NCI-H2107 treated with DMSO at 0.1 percent for 48 hours (cell line): ENCODE results near the gene HTR6.
"Not testable (repeated sequence)": the region's sequence is repeated elsewhere in the genome, so short reads cannot be mapped to it uniquely, and the experiment has no call there.

Experiments used
- DNase-seq: peaks from one replicate; lab custom pipeline; 2025; ENCODE audit not compliant: unreplicated experiment; lab: John Stamatoyannopoulos, UW

Gene HTR6

DNA sequence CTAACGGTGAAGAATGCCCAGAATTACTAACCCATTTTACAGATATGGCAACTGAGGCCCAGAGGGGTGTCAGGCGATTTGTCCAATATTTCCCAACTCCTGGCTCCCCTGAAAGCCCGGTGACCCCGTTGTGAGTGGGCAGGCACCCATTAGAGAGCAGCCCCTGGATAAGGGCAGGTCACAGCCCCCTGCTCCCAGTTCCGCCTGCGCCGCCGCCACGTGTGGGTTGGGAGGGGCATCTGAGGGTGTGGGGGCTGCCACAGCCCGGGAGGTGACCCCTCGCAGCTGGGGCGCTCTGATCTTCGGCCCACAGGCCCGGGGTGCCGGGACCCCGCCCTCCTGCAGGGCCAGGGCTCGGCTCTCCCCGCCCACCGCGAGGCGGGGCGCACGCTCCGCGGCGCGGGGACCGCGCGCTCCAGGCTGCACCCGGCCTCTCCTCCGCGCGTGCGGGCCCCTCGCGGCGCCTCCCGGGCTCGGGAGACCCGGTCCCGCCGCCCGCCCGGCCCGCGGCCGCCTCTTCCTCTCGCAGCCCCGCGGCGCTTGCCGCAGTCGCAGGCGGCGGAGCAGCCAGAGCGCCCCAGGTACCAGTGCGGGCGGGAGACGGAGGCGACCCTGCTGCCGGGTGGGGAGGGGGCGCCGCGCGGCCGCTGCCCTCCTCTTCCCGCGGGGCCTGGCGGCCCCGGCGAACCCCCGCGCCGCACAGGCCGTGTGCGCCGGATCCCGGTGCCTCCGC lies at the start of gene HTR6:
HTR6 (plus strand) TSS at position 423 of the 733 bp plus-strand sequence. CDS start 879 bp downstream, outside the sequence.
- no peak for DNase-seq

DNA sequence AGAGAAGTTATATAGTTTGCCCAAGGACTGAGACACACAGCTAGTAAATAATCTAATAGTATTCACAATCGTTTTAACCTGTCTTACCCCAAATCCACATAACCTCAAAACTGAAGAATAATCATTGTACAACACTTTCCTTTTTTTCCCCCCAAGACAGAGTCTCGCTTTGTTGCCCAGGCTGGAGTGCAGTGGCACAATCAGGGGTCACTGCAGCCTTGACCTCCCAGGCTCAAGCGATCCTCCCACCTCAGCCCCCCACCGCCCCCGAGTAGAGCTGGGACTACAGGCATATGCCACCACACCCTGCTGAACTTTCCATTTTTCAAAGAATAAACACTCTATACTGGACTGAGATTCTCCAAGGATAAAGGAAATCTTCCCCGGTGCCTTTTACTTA lies 49.2 kb upstream of the HTR6 start:
- DNase-seq, result no peak

DNA sequence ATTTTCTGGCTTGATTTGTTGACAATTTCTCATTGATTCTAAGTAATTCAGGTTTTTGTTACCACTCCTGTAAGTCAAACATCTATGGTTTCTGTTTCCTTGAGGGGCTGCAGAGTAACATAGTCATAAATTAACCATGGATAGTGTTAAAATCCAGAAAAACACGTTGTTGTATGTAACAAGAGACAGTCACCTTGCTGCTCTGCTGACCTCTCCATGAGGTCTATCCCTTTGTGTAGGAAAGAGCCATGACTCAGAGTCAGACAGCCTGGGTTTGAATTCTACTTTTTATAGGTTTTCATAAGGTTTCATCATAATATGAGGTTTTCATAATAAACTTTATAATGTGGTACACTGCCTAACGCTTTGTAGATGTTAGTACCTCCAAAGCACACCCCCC lies 48.2 kb upstream of the HTR6 start:
- no peak for DNase-seq

- no peak for DNase-seq
These were observed 47.3 kb upstream of the HTR6 start for GRCh38 chr1:19617376-19617775.

DNA sequence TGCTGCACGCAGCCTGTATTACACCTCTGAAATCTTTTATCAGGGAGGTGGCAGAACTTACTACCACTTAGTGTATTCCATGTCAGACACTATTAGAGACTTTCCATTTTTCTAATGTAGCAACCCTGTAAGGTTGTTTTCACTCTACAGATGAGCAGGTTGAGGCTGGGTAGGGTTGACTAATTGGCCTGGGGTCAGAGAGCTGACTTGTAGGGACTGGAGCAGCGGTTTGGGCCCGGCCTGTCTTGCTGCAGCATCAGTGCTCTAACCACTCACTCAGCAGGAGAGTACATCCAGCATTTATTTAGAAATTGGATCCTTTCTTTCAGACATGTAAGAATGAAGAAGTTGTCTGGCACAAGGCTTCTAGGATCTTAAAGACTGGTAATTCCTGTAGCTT lies 46.2 kb upstream of the HTR6 start:
- no peak for DNase-seq

GRCh38 chr1:19619697-19620384 lies 44.8 kb upstream of the HTR6 start:
- no peak for DNase-seq

- DNase-seq, result no peak
These were observed 43.9 kb upstream of the HTR6 start for GRCh38 chr1:19620786-19621185.

DNA sequence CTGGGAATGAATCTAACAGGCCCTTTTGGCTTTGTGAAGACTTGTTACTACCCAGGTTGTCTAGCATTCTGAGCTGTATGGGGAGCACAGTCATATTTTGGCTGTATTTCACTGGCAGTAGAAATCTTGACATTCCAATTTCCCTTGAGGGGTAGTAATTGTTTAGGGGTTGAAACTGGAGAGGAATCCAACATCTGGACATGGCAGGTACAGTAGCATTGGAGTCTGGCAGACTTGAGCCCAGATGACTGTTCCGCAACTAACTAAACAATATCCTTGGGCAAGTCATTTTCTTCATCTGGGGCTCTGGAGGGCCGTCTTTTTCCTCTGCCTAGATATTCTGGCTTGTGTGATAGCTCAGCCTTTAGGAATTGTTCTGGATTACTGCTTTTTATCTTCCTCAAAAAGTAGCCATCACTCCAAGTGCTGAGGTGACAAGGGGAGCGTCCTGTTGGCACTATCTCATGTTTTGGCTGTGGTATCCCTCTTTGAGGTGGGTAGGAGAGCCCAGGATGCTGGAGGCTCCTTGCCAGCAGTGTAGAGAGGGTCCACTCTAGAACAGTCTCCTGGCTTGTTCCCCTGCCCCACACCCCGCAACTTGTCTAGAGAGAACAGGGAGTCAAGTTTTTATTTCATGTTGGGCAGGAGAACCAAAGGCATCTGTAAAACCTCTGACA lies 43.3 kb upstream of the HTR6 start:
- DNase-seq, result no peak

DNA sequence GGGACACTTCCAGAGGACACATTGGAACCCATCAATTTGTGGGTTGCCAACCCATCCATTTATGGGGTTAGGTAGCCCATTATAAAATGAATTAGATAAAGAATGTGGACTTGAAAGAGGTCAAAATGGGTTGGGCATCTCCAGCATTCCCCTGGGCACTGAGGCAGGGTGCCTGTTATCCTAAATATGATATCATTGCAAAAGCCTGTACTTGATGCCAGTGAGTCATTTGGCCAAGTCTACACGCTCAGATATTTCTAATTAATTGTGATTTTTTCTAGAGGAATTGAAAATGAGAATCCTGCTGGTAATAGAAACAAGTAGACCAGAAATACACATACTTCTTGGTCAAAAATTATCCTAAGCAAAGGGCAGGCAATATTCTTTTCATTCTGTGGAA lies 42.5 kb upstream of the HTR6 start:
- no peak for DNase-seq

- DNase-seq, result no peak
These were observed 41.2 kb upstream of the HTR6 start for GRCh38 chr1:19623523-19623922.

DNA sequence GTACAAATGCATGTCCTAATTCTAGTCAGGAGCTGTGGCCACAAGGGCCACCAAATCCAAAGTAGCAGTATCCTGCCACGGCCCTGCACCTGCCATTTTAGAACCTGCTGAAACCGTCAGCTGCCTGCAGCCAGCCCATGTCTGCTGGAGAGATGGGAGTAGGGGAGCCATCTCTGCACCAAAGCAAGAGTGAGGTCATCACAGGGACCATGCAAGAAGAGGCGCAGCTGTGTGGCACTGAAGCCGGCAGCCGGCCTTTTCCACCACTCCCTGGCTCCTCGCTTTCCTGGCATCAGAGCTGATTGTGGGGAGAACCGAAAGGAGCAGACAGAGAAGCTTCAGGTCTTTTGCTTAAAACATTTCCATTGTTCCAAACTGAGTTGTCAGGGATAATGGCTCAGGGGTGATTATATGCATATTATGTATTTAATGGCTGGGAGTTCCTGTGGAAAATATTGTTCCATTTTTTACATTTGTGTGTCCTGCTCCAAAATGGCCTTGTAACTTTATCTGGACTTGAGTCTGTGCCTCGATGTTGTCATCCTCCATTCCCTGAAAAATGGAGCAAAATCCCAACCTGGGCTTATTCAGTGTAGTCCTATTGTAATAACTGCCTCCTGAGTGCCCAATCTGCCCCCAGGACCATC lies 39.3 kb upstream of the HTR6 start:
- no peak for DNase-seq

DNA sequence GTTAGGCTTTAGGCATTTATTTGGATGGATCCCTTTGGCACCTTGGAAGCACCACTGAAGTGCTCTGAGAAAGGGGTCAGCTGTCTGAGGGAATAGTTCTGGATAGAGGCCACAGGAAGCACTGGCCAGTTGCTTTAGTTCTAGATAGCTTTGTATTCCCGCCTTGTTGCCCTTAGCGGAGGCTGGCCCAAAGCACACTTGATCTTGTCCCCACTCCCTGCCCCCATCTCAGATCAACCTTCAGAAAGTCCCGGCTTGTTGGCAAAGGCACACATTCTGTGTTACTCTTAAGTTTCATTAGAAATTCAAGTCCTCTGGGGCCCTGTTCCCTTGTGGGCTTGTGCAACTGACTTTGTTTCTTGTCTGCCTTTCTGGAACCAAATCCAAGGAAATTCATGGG lies 35.8 kb upstream of the HTR6 start:
- no peak for DNase-seq

DNA sequence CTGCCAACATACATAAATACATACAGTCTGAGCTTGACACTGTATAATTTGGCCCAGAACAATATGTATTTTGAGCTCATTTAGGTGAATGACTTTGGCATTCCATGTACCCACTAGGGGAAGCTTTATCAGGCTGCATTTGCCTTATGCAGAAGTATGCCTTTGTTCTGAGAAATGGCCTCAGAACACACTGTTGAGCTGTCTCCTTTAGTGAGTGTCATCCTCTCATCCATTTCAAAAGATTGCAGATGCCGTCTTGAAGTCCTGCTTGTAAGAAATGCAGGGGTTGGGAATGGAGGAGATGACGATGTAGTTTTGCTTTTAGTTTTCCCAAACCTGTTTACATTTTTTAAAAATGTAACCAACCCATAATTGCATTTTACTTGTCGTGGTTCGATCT lies 35.3 kb upstream of the HTR6 start:
- DNase-seq, result no peak

GRCh38 chr1:19630192-19630591 lies 34.5 kb upstream of the HTR6 start:
- DNase-seq, result not testable (repeated sequence)

GRCh38 chr1:19630720-19631395 lies 33.8 kb upstream of the HTR6 start:
- no peak for DNase-seq

- DNase-seq, result no peak
These were observed 32.5 kb upstream of the HTR6 start for GRCh38 chr1:19632211-19632610.

DNA sequence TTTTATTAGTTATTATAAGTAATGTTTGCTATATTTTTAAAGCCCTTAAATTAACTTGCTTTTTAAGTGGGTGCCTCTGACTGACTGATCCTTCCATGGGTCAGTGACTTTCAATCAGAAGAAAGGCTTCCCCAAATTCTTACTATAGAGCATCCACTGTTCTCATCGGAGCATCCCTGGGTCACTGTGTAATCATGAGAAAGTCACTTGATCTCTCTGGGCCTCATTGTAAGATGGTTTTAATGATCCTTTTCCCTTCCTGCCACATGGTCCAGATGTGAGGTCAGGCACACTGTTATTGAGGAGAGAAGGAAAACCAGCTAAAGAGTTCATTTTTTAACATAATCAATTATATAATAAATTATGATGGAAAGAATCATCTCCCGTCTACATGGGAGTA lies 31.6 kb upstream of the HTR6 start:
- no peak for DNase-seq

DNA sequence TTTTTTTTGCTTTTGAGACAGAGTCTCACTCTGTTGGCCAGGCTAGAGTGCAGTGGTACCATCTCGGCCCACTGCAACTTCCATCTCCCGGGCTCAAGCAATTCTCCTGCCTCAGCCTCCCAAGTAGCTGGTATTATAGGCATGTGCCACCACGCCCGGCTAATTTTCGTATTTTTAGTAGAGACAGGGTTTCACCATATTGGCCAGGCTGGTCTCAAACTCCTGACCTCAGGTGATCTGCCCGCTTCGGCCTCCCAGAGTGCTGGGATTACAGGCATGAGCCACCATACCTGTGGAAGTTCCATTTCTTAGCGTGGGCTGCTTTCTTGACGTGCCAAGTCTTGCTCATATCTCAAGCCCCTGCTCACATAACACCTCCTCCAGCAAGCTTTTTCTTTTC lies 29.6 kb upstream of the HTR6 start:
- not testable (repeated sequence) for DNase-seq

GRCh38 chr1:19635646-19636045 lies 29.0 kb upstream of the HTR6 start:
- DNase-seq, result no peak

DNA sequence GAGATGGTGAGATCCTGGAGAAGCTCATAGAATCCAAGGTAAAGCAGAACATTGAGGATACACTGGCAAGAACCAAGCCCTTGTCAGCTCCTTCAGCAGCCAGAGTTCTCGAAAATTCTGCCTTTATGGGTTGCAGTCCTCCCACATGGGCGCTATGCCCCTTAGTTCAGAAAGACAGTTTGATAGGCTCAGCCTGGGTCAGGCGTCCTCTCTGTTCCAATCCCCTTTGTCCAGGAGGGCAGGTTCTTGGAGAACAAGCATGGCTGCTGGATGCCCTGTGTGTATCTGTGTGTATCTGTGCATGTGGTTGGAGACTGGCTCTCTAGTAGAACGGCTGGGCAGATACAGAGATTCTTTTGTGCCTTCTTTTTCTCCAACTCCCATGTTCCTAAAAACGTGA lies 28.6 kb upstream of the HTR6 start:
- DNase-seq, result no peak

DNA sequence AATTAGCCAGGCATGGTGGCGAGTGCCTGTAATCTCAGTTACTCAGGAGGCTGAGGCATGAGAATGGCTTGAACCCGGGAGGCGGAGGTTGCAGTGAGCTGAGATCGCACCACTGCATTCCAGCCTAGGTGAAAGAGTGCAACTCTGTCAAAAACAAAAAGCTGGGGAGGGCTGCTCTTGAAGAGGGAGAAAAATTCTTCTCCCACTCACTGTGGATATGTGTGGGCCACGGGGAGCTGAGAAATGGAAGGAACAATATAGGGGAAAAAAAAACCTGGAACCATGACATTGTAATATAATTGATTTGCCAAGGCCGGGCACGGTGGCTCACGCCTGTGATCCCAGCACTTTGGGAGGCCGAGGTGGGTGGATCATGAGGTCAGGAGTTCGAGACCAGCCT lies 27.9 kb upstream of the HTR6 start:
- not testable (repeated sequence) for DNase-seq
